RWPE1 (cell line): ENCODE results near the gene DIO2.

Experiments used
- CTCF ChIA-PET: fragments of 350-600 bp; sonication (Branson Sonifier 250); formaldehyde crosslinking; extraction: SDS; loops from one replicate; lab custom pipeline; 2021; lab: Yijun Ruan, JAX
- POLR2A ChIA-PET: fragments of 400-600 bp; formaldehyde crosslinking; extraction: SDS; loops from one replicate; lab custom pipeline; 2020; ENCODE audit warnings: antibody characterized with exemption; ENCODE audit not compliant: low non-redundant PET; lab: Yijun Ruan, JAX
- DNase-seq: peaks from one replicate; pipeline ENCODE4 v3.0.0; 2012; ENCODE audit warnings: low spot score
- H3K27ac ChIP-seq: fragments of 450-650 bp; 2 replicates; pipeline ENCODE4 v1.5.1; 2017
- CTCF ChIP-seq: fragments of 450-650 bp; conservative IDR thresholded peaks from 2 replicates; pipeline ENCODE4 v1.5.1; 2017; ENCODE audit warnings: low read depth, mild to moderate bottlenecking

DIO2 gene

GRCh38 chr14:80150301-80150700, 61.0 kb downstream of the DIO2 start:
- DNase-seq = no peak
- no peak for TF ChIP-seq CTCF
- no peak overlapping the region for H3K27ac ChIP-seq
- POLR2A ChIA-PET = no interaction called here
- CTCF ChIA-PET = no interaction called here
